Keratinocyte (primary cell): ENCODE data around the gene PRKCE. TPM values are rescaled to one million over a fixed set of nuclear protein-coding genes. Genes with fewer than 3 reads are reported as not detected.

Experiments
- DNase-seq: peaks from one replicate; pipeline ENCODE4 v3.0.0-alpha.2; 2011; ENCODE audit warnings: low read depth, missing footprints, low spot score
- FAIRE-seq: peaks from 2 replicates; lab custom pipeline; 2011; peaks lifted over from hg19 to GRCh38; lab: Jason Lieb, UNC
- H2AFZ ChIP-seq: 2 replicates; pipeline ENCODE4 v1.6.0; 2012; ENCODE audit warnings: low read length, control low read depth, inconsistent platforms; ENCODE audit not compliant: control insufficient read depth
- H3K27ac ChIP-seq: 2 replicates; pipeline ENCODE4 v1.5.1; 2011; ENCODE audit warnings: low read length; ENCODE audit not compliant: control insufficient read depth, insufficient read depth
- H3K27me3 ChIP-seq: 3 replicates; pipeline ENCODE4 v1.6.0; 2011; ENCODE audit warnings: low read length; ENCODE audit not compliant: control insufficient read depth, insufficient read depth; ENCODE audit errors: extremely low read depth
- H3K36me3 ChIP-seq, 2 experiments: 2 replicates in 1 of 2; 3 replicates in 1 of 2; pipeline ENCODE4 v1.5.1; 2011; ENCODE audit warnings: low read length in 2 of 2, mild to moderate bottlenecking in 1 of 2; ENCODE audit not compliant: control insufficient read depth in 2 of 2, insufficient read depth in 2 of 2; ENCODE audit errors: extremely low read depth in 1 of 2
- H3K4me1 ChIP-seq: 3 replicates; pipeline ENCODE4 v1.5.1; 2011; ENCODE audit warnings: low read length; ENCODE audit not compliant: control insufficient read depth, insufficient read depth; ENCODE audit errors: extremely low read depth
- H3K4me2 ChIP-seq: 3 replicates; pipeline ENCODE4 v1.6.0; 2011; ENCODE audit warnings: low read depth, low read length; ENCODE audit not compliant: control insufficient read depth, insufficient read depth; ENCODE audit errors: extremely low read depth
- H3K4me3 ChIP-seq, 3 experiments: fragments of 200-600 bp in 1 of 3; sonication (generic) in 1 of 3; 2 replicates in 2 of 3; 3 replicates in 1 of 3; pipeline ENCODE4 v1.5.1; 2011 to 2016; ENCODE audit warnings: low read length in 3 of 3, mild to moderate bottlenecking in 3 of 3, control low read depth in 2 of 3, inconsistent platforms in 1 of 3, low read depth in 1 of 3, mixed read lengths in 1 of 3, mixed run types in 1 of 3, moderate library complexity in 1 of 3; ENCODE audit not compliant: control insufficient read depth in 2 of 3, insufficient read depth in 2 of 3; ENCODE audit errors: extremely low read depth in 1 of 3
- H3K79me2 ChIP-seq: 2 replicates; pipeline ENCODE4 v1.6.0; 2012; ENCODE audit warnings: low read length; ENCODE audit not compliant: control insufficient read depth, insufficient read depth
- H3K9ac ChIP-seq: 3 replicates; pipeline ENCODE4 v1.6.0; 2011; ENCODE audit warnings: low read length; ENCODE audit not compliant: control insufficient read depth, insufficient read depth; ENCODE audit errors: extremely low read depth
- H3K9me1 ChIP-seq: 3 replicates; pipeline ENCODE4 v1.6.0; 2011; ENCODE audit warnings: low read length; ENCODE audit not compliant: control insufficient read depth, insufficient read depth; ENCODE audit errors: extremely low read depth
- H3K9me3 ChIP-seq: 2 replicates; pipeline ENCODE4 v1.5.1; 2012; ENCODE audit warnings: low read depth, low read length; ENCODE audit not compliant: control insufficient read depth
- H4K20me1 ChIP-seq: 3 replicates; pipeline ENCODE4 v1.6.0; 2011; ENCODE audit warnings: low read length; ENCODE audit not compliant: control insufficient read depth, insufficient read depth; ENCODE audit errors: extremely low read depth
- CTCF ChIP-seq, 3 experiments: IDR thresholded peaks in 1 of 3; conservative IDR thresholded peaks in 1 of 3; optimal IDR thresholded peaks in 1 of 3; 2 replicates in 2 of 3; 3 replicates in 1 of 3; pipeline versions ENCODE3 to v1.5.1; 2011; ENCODE audit warnings: low read length in 3 of 3, mild to moderate bottlenecking in 3 of 3, moderate library complexity in 2 of 3, control low read depth in 1 of 3, inconsistent platforms in 1 of 3; ENCODE audit not compliant: insufficient read depth in 2 of 3; ENCODE audit errors: extremely low read depth in 1 of 3
- EZH2 ChIP-seq: IDR thresholded peaks from one replicate; pipeline ENCODE4 v1.6.1; 2012; ENCODE audit warnings: inconsistent platforms, mild to moderate bottlenecking, low read length, moderate library complexity
- dilution Hi-C: fragments of 300-500 bp; cut with MboI; formaldehyde crosslinking; loops from one replicate; pipeline ENCODE4 v1.7.0; 2020; ENCODE audit warnings: low sequenced_read_pairs; ENCODE audit not compliant: extremely low pct_ligation_motif_present
- polyA plus RNA-seq, 5 experiments: library from polyadenylated mRNA; depleted of rRNA in 3 of 5; stranded (reverse) in 3 of 5; stranded (forward) in 1 of 5; unstranded in 1 of 5; fragments of >200 nt; gene quantifications; 1 replicate in 1 of 5; 2 replicates in 3 of 5; 3 replicates in 1 of 5; pipeline versions ENCODE4 v1.2.1 to v1.2.3, GENCODE V29; 2011 to 2012; ENCODE audit warnings: missing spikeins in 2 of 5, low read depth in 1 of 5, low replicate concordance in 1 of 5

The PRKCE gene
- polyA plus RNA-seq, 1 donor (not counting 4 experiments of a cell fraction or from before 2014, with no cell fraction given), result 2.0 TPM

GRCh38 chr2:45941531-45942236, 290.2 kb downstream of the PRKCE start:
- Histone ChIP-seq H3K9me3 (no peaks in the 10 kb centered on the region), H3K27ac (no peak overlapping the region), H3K9ac (no peak overlapping the region), H3K4me2 (no peak overlapping the region), H3K4me1 (peaks cover 40% of the 10 kb centered on the region), H3K79me2 (no peaks in the 10 kb centered on the region), H3K36me3 (no peaks in the 10 kb centered on the region), H3K27me3 (no peaks in the 10 kb centered on the region), H4K20me1 (no peaks in the 10 kb centered on the region), H2AFZ (no peak overlapping the region), H3K4me3 (no peak overlapping the region), H3K9me1 (no peaks in the 10 kb centered on the region)
- DNase-seq (no peak), FAIRE-seq (no peak)
- dilution Hi-C loops, result no loop called here
- no peak for TF ChIP-seq EZH2
- TF ChIP-seq CTCF (optimal IDR thresholded peaks at IDR 0.05 in 1 of 3, IDR thresholded peaks at IDR 0.05 in 1 of 3, conservative IDR thresholded peaks at IDR 0.05 in 1 of 3; ENCODE audit: extremely low read depth in 1 of 3, insufficient read depth in 2 of 3, low read length in 3 of 3), result no peak

- no peaks in the 10 kb centered on the region for H3K9me3 ChIP-seq
- H3K27me3 ChIP-seq, result no peaks in the 10 kb centered on the region
- DNase-seq (no peak), FAIRE-seq (no peak)
- no peak overlapping the region for H3K9ac ChIP-seq
- H3K36me3 ChIP-seq, result no peaks in the 10 kb centered on the region
- H3K27ac ChIP-seq, result no peak overlapping the region
- H3K9me1 ChIP-seq, result no peaks in the 10 kb centered on the region
- no peak overlapping the region for H3K4me3 ChIP-seq
- no peak overlapping the region for H3K4me2 ChIP-seq
- dilution Hi-C loops, result no loop called here
- H3K79me2 ChIP-seq, result no peaks in the 10 kb centered on the region
- no peaks in the 10 kb centered on the region for H4K20me1 ChIP-seq
- no peak overlapping the region for H2AFZ ChIP-seq
- peaks cover 38% of the 10 kb centered on the region for H3K4me1 ChIP-seq
- TF ChIP-seq EZH2 (no peak), CTCF (optimal IDR thresholded peaks at IDR 0.05 in 1 of 3, IDR thresholded peaks at IDR 0.05 in 1 of 3, conservative IDR thresholded peaks at IDR 0.05 in 1 of 3; ENCODE audit: extremely low read depth in 1 of 3, insufficient read depth in 2 of 3, low read length in 3 of 3) (no peak)
Measured at GRCh38 chr2:45942237-45942738, 290.8 kb downstream of the PRKCE start.
